Endothelial cell of umbilical vein (primary cell): ENCODE data around the gene PCDHGA8. TPM values are rescaled to one million over a fixed set of nuclear protein-coding genes. Genes with fewer than 3 reads are reported as not detected.

Source experiments
- BruUV-seq: library from RNA; stranded (reverse); fragments of 400-500 nt; replicated peaks from 2 replicates; lab custom pipeline; 2021; lab: Mats Ljungman, UMichigan
- CTCF ChIA-PET: fragments of 300-600, 350-600 bp; sonication (Branson Sonifier 250); formaldehyde crosslinking; loops from one replicate; lab custom pipeline; 2021; ENCODE audit warnings: antibody characterized with exemption, inconsistent platforms; lab: Charles Lee
- POLR2A ChIA-PET: fragments of 300-600, 350-600 bp; sonication (Branson Sonifier 250); formaldehyde crosslinking; loops from one replicate; lab custom pipeline; 2021; ENCODE audit warnings: antibody characterized with exemption, inconsistent platforms; lab: Charles Lee
- DNase-seq: peaks from one replicate; pipeline ENCODE4 v3.0.0-alpha.2; 2011; ENCODE audit warnings: low read depth, low spot score
- FAIRE-seq: peaks from 2 replicates; lab custom pipeline; 2011; peaks lifted over from hg19 to GRCh38; lab: Jason Lieb, UNC
- H2AFZ ChIP-seq: 2 replicates; pipeline ENCODE4 v1.6.0; 2012; ENCODE audit warnings: low read depth, low read length, control low read depth, inconsistent platforms
- H3K27ac ChIP-seq: 2 replicates; pipeline ENCODE4 v1.5.1; 2011; ENCODE audit warnings: low read depth, mild to moderate bottlenecking, control low read depth, low read length, moderate library complexity; ENCODE audit not compliant: insufficient read depth
- H3K27me3 ChIP-seq, 2 experiments: 2 replicates each; pipeline versions ENCODE4 v1.6.0 to v1.6.1; 2011; ENCODE audit warnings: low read length in 2 of 2, mixed read lengths in 1 of 2; ENCODE audit not compliant: control insufficient read depth in 2 of 2, insufficient read depth in 2 of 2
- H3K36me3 ChIP-seq, 2 experiments: 2 replicates in 1 of 2; 3 replicates in 1 of 2; pipeline ENCODE4 v1.5.1; 2011; ENCODE audit warnings: low read length in 2 of 2, mild to moderate bottlenecking in 1 of 2, moderate library complexity in 1 of 2; ENCODE audit not compliant: control insufficient read depth in 2 of 2, insufficient read depth in 2 of 2; ENCODE audit errors: extremely low read depth in 1 of 2
- H3K4me1 ChIP-seq: 3 replicates; pipeline ENCODE4 v1.5.1; 2011; ENCODE audit warnings: mild to moderate bottlenecking, low read length; ENCODE audit not compliant: control insufficient read depth, insufficient read depth; ENCODE audit errors: extremely low read depth
- H3K4me2 ChIP-seq: 2 replicates; pipeline ENCODE4 v1.6.1; 2011; ENCODE audit warnings: low read length, control low read depth, mixed read lengths; ENCODE audit not compliant: insufficient read depth
- H3K4me3 ChIP-seq, 3 experiments: fragments of 200-600 bp in 1 of 3; sonication (generic), shearing (Covaris generic) in 1 of 3; replicated peaks in 1 of 3; 2 replicates each; pipeline ENCODE4 v1.5.1; 2011 to 2016; ENCODE audit warnings: control low read depth in 3 of 3, low read length in 3 of 3, mild to moderate bottlenecking in 2 of 3, inconsistent platforms in 1 of 3, low read depth in 1 of 3, moderate library complexity in 1 of 3; ENCODE audit not compliant: insufficient read depth in 1 of 3
- H3K79me2 ChIP-seq: 2 replicates; pipeline ENCODE4 v1.6.0; 2012; ENCODE audit warnings: low read length, inconsistent platforms; ENCODE audit not compliant: control insufficient read depth, insufficient read depth
- H3K9ac ChIP-seq: replicated peaks from 2 replicates; pipeline ENCODE3; 2011; ENCODE audit warnings: low read length, control low read depth; ENCODE audit not compliant: insufficient read depth; ENCODE audit errors: extremely low read depth
- H3K9me1 ChIP-seq: replicated peaks from 3 replicates; pipeline ENCODE4 v1.6.0; 2011; ENCODE audit warnings: mild to moderate bottlenecking, low read length; ENCODE audit not compliant: control insufficient read depth, insufficient read depth; ENCODE audit errors: extremely low read depth
- H3K9me3 ChIP-seq: replicated peaks from 2 replicates; pipeline ENCODE4 v1.5.1; 2012; ENCODE audit warnings: low read length, inconsistent platforms; ENCODE audit not compliant: control insufficient read depth, insufficient read depth
- H4K20me1 ChIP-seq: replicated peaks from 2 replicates; pipeline ENCODE3; 2011; ENCODE audit warnings: mild to moderate bottlenecking, low read length; ENCODE audit not compliant: control insufficient read depth, insufficient read depth; ENCODE audit errors: extremely low read depth
- CTCF ChIP-seq, 2 donors: IDR thresholded peaks; 1 replicate in 1 of 2; 2 replicates in 1 of 2; pipeline ENCODE4 v1.5.1; 2011; ENCODE audit warnings: low read length in 2 of 2, mild to moderate bottlenecking in 2 of 2, moderate library complexity in 2 of 2, control low read depth in 1 of 2, inconsistent platforms in 1 of 2, low read depth in 1 of 2; ENCODE audit not compliant: insufficient read depth in 1 of 2; ENCODE audit errors: extremely low read depth in 1 of 2
- EZH2 ChIP-seq: IDR thresholded peaks from 2 replicates; pipeline ENCODE4 v1.6.1; 2012; ENCODE audit warnings: borderline replicate concordance, low read depth, mild to moderate bottlenecking, moderate library complexity, low read length, inconsistent platforms; ENCODE audit not compliant: severe bottlenecking
- FOS ChIP-seq: IDR thresholded peaks from 2 replicates; pipeline ENCODE4 v1.6.1; 2011; ENCODE audit warnings: mild to moderate bottlenecking, low read length, moderate library complexity, borderline replicate concordance; ENCODE audit not compliant: insufficient read depth
- GATA2 ChIP-seq: IDR thresholded peaks from 2 replicates; pipeline ENCODE4 v1.7.0; 2011; ENCODE audit warnings: low read depth, mild to moderate bottlenecking, moderate library complexity, mixed read lengths, low read length; ENCODE audit not compliant: insufficient read length, insufficient read depth
- MAX ChIP-seq: IDR thresholded peaks from 2 replicates; pipeline ENCODE4 v1.6.1; 2011; ENCODE audit not compliant: insufficient read depth, insufficient read length
- MYC ChIP-seq: IDR thresholded peaks from one replicate; pipeline ENCODE4 v1.6.1; 2011; ENCODE audit warnings: mild to moderate bottlenecking, low read depth, low read length
- POLR2A ChIP-seq: IDR thresholded peaks from 2 replicates; pipeline ENCODE4 v1.6.1; 2012; ENCODE audit warnings: low read depth, mild to moderate bottlenecking, control low read depth, low read length
- POLR2AphosphoS5 ChIP-seq: IDR thresholded peaks from 2 replicates; pipeline ENCODE4 v1.6.1; 2012; ENCODE audit warnings: low read depth, mild to moderate bottlenecking, control low read depth, low read length, moderate library complexity; ENCODE audit not compliant: insufficient read depth
- dilution Hi-C: fragments of 300-500 bp; cut with MboI; formaldehyde crosslinking; loops from one replicate; pipeline ENCODE4 v1.15.0; 2019; ENCODE audit warnings: low sequenced_read_pairs; ENCODE audit not compliant: extremely low pct_ligation_motif_present
- intact Hi-C: fragments of 100-400 bp; cut with micrococcal nuclease; formaldehyde crosslinking; loops from one replicate; pipeline ENCODE4 v1.10.0; 2022
- polyA plus RNA-seq, 4 experiments: library from polyadenylated mRNA; depleted of rRNA in 3 of 4; stranded (reverse) in 3 of 4; unstranded in 1 of 4; fragments of >200 nt; gene quantifications; 2 replicates each; pipeline versions ENCODE4 v1.2.1 to v1.2.3, GENCODE V29; 2011 to 2012; ENCODE audit warnings: missing spikeins in 1 of 4
- total RNA-seq: library from RNA; stranded (reverse); gene quantifications from 2 replicates; pipeline ENCODE4 v1.2.3, GENCODE V29; 2021

The PCDHGA8 gene
- total and polyA plus RNA-seq, 2 donors (not counting 3 experiments of a cell fraction or from before 2014, with no cell fraction given): 0.44 to 0.95 TPM

- no peaks in the 10 kb centered on the region for H3K9me3 ChIP-seq
- H4K20me1 ChIP-seq: no peaks in the 10 kb centered on the region
- BruUV-seq: no TSS peak
- no peak overlapping the region for H3K4me3 ChIP-seq
- CTCF ChIA-PET: interaction anchor here (2.6 kb wide), 1 partner anchor 10 kb away, joined by 16 read pairs; the partner anchor contains the start of gene PCDHGA12
- H3K79me2 ChIP-seq: no peaks in the 10 kb centered on the region
- no peaks in the 10 kb centered on the region for H3K4me1 ChIP-seq
- no peak overlapping the region for H2AFZ ChIP-seq
- no peak for FAIRE-seq
- no peak overlapping the region for H3K4me2 ChIP-seq
- no peaks in the 10 kb centered on the region for H3K9me1 ChIP-seq
- peaks cover 0 to 4% of the 10 kb centered on the region in 2 experiments for H3K27me3 ChIP-seq
- no peaks in the 10 kb centered on the region for H3K36me3 ChIP-seq
- DNase-seq: no peak
- H3K27ac ChIP-seq: no peak overlapping the region
- TF ChIP-seq MYC (no peak), CTCF (IDR thresholded peaks at IDR 0.05; ENCODE audit: extremely low read depth in 1 of 2, insufficient read depth in 1 of 2, low read depth in 1 of 2, low read length in 2 of 2) (no peak), MAX (no peak), POLR2AphosphoS5 (no peak), EZH2 (no peak), GATA2 (no peak), POLR2A (no peak), FOS (no peak)
- POLR2A ChIA-PET: no interaction called here
- dilution Hi-C loops: no loop called here
- H3K9ac ChIP-seq: no peak overlapping the region
- intact Hi-C loops: no loop called here
Observed at GRCh38 chr5:141440341-141440740, 47.9 kb downstream of the PCDHGA8 start.
